ENCODE data around the gene ANKRD34C. TPM values are rescaled to one million over a fixed set of nuclear protein-coding genes. Genes with fewer than 3 reads are reported as not detected.

The ANKRD34C gene
- total and polyA plus RNA-seq, 9 of the 15 experiments (the other 6 are each of a cell fraction or from before 2014, with no cell fraction given) = 0.01 TPM; not detected in 8

DNA sequence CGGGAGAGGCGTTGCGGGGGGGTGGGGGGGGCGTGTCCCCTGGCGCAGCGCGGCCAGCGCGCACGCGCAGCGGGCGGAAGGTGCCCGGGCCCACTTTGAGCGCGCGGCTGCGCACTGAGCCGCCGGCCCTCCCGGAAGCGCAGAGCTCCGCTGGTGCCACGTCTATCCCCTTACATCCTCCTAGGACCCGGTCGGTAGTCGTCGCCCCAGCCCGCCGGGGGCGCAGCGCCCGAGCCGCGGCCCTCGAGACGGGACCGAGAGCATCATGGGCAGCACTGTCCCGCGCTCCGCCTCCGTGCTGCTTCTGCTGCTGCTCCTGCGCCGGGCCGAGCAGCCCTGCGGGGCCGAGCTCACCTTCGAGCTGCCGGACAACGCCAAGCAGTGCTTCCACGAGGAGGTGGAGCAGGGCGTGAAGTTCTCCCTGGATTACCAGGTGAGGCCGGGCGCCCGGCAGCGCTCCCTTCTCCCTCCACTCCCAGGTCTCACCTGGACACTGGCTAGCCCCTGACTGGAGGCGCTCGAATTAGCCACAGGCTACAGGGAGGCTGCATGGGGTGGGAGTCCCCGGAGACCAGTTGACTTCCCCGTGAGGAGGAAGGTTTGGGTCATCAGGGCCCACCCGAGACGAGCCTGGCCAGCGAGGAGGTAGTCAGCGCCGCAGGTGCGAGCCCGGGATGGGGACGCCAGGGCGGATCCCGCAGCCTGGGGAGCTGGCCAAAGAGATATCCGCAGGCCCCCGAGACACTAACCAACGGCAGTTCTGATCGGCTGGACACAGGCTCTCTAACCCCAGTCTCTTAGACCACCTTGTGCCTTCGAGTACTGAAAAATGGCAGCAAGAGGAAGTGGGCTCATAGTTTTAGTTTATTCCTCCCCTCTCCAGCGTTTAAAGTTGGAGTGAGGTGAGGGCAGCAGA is 28.7 kb downstream of the ANKRD34C start, which contains the start of gene TMED3 (continued):
- TF ChIP-seq NR4A1 (CRISPR knock-in tag; IDR thresholded peaks at IDR 0.05) (no peak), NR4A1 (tag; IDR thresholded peaks at IDR 0.05) (0 out of 2 replicates have a peak, but pooled peaks have one; percentile 28), TBP (optimal IDR thresholded peaks at IDR 0.05; ENCODE audit: low read depth, low read length) (peak; percentile 53), MYC (IDR thresholded peaks at IDR 0.05; ENCODE audit: low read depth, low read length) (peak; percentile 75), MYC (CRISPR knock-in tag; IDR thresholded peaks at IDR 0.05; ENCODE audit: borderline replicate concordance, low read depth) (no peak), TRIM28 (IDR thresholded peaks at IDR 0.05) (no peak), ZNF316 (IDR thresholded peaks at IDR 0.05) (no peak), HNRNPL (IDR thresholded peaks at IDR 0.05; ENCODE audit: low read depth, low read length) (0 out of 2 replicates have a peak, but pooled peaks have one; percentile 51), CBFB (CRISPR knock-in tag; IDR thresholded peaks at IDR 0.05) (no peak), PYGO2 (tag; IDR thresholded peaks at IDR 0.05) (no peak), ZNF217 (CRISPR knock-in tag; IDR thresholded peaks at IDR 0.05) (no peak), MED1 (CRISPR knock-in tag; IDR thresholded peaks at IDR 0.05; ENCODE audit: borderline replicate concordance) (no peak), SIN3A (IDR thresholded peaks at IDR 0.05; ENCODE audit: borderline replicate concordance in 2 of 2, control insufficient read depth in 1 of 2, low read depth in 2 of 2, low read length in 2 of 2) (peak; percentile 21 to 67; a peak in 1 of 4 replicates), EP400 (IDR thresholded peaks at IDR 0.05) (peak; percentile 90), CHD4 (IDR thresholded peaks at IDR 0.05; ENCODE audit: insufficient read depth, insufficient replicate concordance, low read depth, low read length, poor library complexity, severe bottlenecking) (no peak), NFATC3 (IDR thresholded peaks at IDR 0.05) (no peak)
- TF ChIP-seq, protein P1, sequence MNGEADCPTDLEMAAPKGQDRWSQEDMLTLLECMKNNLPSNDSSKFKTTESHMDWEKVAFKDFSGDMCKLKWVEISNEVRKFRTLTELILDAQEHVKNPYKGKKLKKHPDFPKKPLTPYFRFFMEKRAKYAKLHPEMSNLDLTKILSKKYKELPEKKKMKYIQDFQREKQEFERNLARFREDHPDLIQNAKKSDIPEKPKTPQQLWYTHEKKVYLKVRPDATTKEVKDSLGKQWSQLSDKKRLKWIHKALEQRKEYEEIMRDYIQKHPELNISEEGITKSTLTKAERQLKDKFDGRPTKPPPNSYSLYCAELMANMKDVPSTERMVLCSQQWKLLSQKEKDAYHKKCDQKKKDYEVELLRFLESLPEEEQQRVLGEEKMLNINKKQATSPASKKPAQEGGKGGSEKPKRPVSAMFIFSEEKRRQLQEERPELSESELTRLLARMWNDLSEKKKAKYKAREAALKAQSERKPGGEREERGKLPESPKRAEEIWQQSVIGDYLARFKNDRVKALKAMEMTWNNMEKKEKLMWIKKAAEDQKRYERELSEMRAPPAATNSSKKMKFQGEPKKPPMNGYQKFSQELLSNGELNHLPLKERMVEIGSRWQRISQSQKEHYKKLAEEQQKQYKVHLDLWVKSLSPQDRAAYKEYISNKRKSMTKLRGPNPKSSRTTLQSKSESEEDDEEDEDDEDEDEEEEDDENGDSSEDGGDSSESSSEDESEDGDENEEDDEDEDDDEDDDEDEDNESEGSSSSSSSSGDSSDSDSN (IDR thresholded peaks at IDR 0.05; ENCODE audit: borderline replicate concordance in 1 of 2, low read depth in 2 of 2, low read length in 2 of 2) = peak; percentile 53 to 58; a peak in 2 of 4 replicates
- TF ChIP-seq, protein P2, sequence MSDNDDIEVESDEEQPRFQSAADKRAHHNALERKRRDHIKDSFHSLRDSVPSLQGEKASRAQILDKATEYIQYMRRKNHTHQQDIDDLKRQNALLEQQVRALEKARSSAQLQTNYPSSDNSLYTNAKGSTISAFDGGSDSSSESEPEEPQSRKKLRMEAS (CRISPR knock-in tag; IDR thresholded peaks at IDR 0.05) = peak; percentile 60; the same call in 1 of the 2 replicates
- TF ChIP-seq, protein P3, sequence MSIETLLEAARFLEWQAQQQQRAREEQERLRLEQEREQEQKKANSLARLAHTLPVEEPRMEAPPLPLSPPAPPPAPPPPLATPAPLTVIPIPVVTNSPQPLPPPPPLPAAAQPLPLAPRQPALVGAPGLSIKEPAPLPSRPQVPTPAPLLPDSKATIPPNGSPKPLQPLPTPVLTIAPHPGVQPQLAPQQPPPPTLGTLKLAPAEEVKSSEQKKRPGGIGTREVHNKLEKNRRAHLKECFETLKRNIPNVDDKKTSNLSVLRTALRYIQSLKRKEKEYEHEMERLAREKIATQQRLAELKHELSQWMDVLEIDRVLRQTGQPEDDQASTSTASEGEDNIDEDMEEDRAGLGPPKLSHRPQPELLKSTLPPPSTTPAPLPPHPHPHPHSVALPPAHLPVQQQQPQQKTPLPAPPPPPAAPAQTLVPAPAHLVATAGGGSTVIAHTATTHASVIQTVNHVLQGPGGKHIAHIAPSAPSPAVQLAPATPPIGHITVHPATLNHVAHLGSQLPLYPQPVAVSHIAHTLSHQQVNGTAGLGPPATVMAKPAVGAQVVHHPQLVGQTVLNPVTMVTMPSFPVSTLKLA (conservative IDR thresholded peaks at IDR 0.05) = peak in 1 of 2 experiments; percentile 52; a peak in 1 of 4 replicates
- TF ChIP-seq, protein P4, sequence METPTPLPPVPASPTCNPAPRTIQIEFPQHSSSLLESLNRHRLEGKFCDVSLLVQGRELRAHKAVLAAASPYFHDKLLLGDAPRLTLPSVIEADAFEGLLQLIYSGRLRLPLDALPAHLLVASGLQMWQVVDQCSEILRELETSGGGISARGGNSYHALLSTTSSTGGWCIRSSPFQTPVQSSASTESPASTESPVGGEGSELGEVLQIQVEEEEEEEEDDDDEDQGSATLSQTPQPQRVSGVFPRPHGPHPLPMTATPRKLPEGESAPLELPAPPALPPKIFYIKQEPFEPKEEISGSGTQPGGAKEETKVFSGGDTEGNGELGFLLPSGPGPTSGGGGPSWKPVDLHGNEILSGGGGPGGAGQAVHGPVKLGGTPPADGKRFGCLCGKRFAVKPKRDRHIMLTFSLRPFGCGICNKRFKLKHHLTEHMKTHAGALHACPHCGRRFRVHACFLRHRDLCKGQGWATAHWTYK (CRISPR knock-in tag; IDR thresholded peaks at IDR 0.05) = no peak
- TF ChIP-seq, protein P5, sequence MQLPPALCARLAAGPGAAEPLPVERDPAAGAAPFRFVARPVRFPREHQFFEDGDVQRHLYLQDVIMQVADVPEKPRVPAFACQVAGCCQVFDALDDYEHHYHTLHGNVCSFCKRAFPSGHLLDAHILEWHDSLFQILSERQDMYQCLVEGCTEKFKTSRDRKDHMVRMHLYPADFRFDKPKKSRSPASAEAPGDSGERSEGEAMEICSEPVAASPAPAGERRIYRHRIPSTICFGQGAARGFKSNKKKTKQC (CRISPR knock-in tag; IDR thresholded peaks at IDR 0.05) = peak; percentile 77

Data from K562 (cell line).